Choroid plexus epithelial cell (primary cell): Measurements from ENCODE around the gene PDCD7.
A peak's percentile ranks its signal among the peaks of the same experiment; 100 is the strongest.
"Not testable (repeated sequence)": the region's sequence is repeated elsewhere in the genome, so short reads cannot be mapped to it uniquely, and the experiment has no call there.

Experiments used
- DNase-seq: peaks from one replicate; pipeline ENCODE4 v3.0.0-alpha.2; 2010; ENCODE audit warnings: low read depth
- H3K4me3 ChIP-seq: 2 replicates; pipeline ENCODE4 v1.5.1; 2011; ENCODE audit warnings: low read depth, mild to moderate bottlenecking, control low read depth, low read length, moderate library complexity
- CTCF ChIP-seq: conservative IDR thresholded peaks from 2 replicates; pipeline ENCODE4 v1.5.1; 2011; ENCODE audit warnings: low read depth, mild to moderate bottlenecking, control low read depth, inconsistent platforms, low read length, moderate library complexity

Gene PDCD7

GRCh38 chr15:65095747-65096104 is 37.9 kb downstream of the PDCD7 start:
- no peak overlapping the region for H3K4me3 ChIP-seq
- no peak for TF ChIP-seq CTCF
- DNase-seq: no peak

GRCh38 chr15:65095011-65095746 is 38.4 kb downstream of the PDCD7 start:
- DNase-seq: no peak
- H3K4me3 ChIP-seq: no peak overlapping the region
- TF ChIP-seq CTCF: no peak

GRCh38 chr15:65094294-65094995 is 39.2 kb downstream of the PDCD7 start:
- no peak overlapping the region for H3K4me3 ChIP-seq
- peak; percentile 36 for DNase-seq
- TF ChIP-seq CTCF: no peak

- not testable (repeated sequence) for H3K4me3 ChIP-seq, DNase-seq
These were observed 39.8 kb downstream of the PDCD7 start for GRCh38 chr15:65093793-65094170.

GRCh38 chr15:65092911-65093792 is 40.5 kb downstream of the PDCD7 start:
- no peak for TF ChIP-seq CTCF
- no peak for DNase-seq
- H3K4me3 ChIP-seq: no peak overlapping the region

GRCh38 chr15:65091946-65092770 is 41.5 kb downstream of the PDCD7 start:
- H3K4me3 ChIP-seq: no peak overlapping the region
- TF ChIP-seq CTCF: no peak
- no peak for DNase-seq
